Thyroid gland (tissue), 4 donors: ENCODE measurements around the gene SMYD1.

Source experiments
- CTCF ChIP-seq, 6 experiments: fragments of 200-600 bp in 3 of 6; fragments of 450-650 bp in 3 of 6; sonication (generic) in 3 of 6; IDR thresholded peaks; one replicate each; pipeline ENCODE4 v1.5.1; 2016 to 2019; ENCODE audit warnings: antibody characterized with exemption in 6 of 6, mild to moderate bottlenecking in 2 of 6, inconsistent platforms in 1 of 6, moderate library complexity in 1 of 6
- POLR2A ChIP-seq, 2 donors: fragments of 450-650 bp; IDR thresholded peaks; one replicate each; pipeline ENCODE4 v1.6.1; 2017; ENCODE audit warnings: antibody characterized with exemption in 2 of 2, mild to moderate bottlenecking in 2 of 2, moderate library complexity in 1 of 2

DNA sequence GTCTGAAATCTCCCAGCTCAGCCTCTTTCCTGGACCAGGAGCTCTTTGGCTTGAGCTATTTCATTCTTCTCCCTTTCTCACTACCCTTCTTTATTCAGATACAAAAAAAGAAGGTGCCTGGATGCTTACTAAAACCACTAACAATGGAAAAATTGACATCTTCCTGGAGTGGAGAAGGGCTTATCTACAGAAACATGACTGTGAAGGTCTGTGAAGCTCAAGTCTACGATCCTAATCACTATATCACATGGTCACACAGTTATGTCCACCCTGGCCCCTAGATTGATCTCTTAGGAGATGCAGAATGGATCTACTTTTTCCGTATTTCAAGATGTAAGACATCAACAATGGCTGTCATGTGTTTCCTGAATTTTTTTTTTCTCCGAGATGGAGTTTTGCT is 6.3 kb upstream of the SMYD1 start:
- TF ChIP-seq POLR2A (IDR thresholded peaks at IDR 0.05) = no peak
- no peak for TF ChIP-seq CTCF (IDR thresholded peaks at IDR 0.05)
